Stomach (tissue), 9 donors: ENCODE data around the gene FAM217B. TPM values are rescaled to one million over a fixed set of nuclear protein-coding genes. Genes with fewer than 3 reads are reported as not detected.

Experiments used
- DNase-seq, 2 donors: peaks; one replicate each; pipeline versions ENCODE4 v3.0.0 to v3.0.0-alpha.2; 2013 to 2019
- H3K27ac ChIP-seq, 5 donors: fragments of 200-600 bp in 4 of 5; sonication (generic) in 4 of 5; one replicate each; pipeline ENCODE4 v1.5.1; 2013 to 2019; ENCODE audit warnings: mild to moderate bottlenecking in 1 of 5, moderate library complexity in 1 of 5
- H3K27me3 ChIP-seq, 3 donors: fragments of 200-600 bp; sonication (generic); one replicate each; pipeline ENCODE4 v1.5.1; 2017 to 2019; ENCODE audit warnings: mixed run types in 1 of 3
- H3K36me3 ChIP-seq, 4 donors: fragments of 200-600 bp; sonication (generic); 1 replicate in 3 of 4; 2 replicates in 1 of 4; pipeline ENCODE4 v1.5.1; 2016 to 2019
- H3K4me1 ChIP-seq, 4 donors: fragments of 200-600 bp; sonication (generic); one replicate each; pipeline ENCODE4 v1.5.1; 2016 to 2019
- H3K4me3 ChIP-seq, 4 donors: fragments of 200-600 bp; sonication (generic) in 3 of 4; one replicate each; pipeline ENCODE4 v1.5.1; 2016 to 2019; ENCODE audit warnings: mild to moderate bottlenecking in 1 of 4
- H3K9me3 ChIP-seq, 4 donors: fragments of 200-600 bp; sonication (generic); one replicate each; pipeline ENCODE4 v1.5.1; 2016 to 2019
- EP300 ChIP-seq: sonication (generic); formaldehyde crosslinking; IDR thresholded peaks from one replicate; pipeline ENCODE4 v1.6.1; 2017; ENCODE audit warnings: antibody characterized with exemption
- POLR2A ChIP-seq, 4 donors: fragments of 450-650 bp; IDR thresholded peaks; one replicate each; pipeline ENCODE4 v1.6.1; 2016; ENCODE audit warnings: antibody characterized with exemption in 4 of 4, control low read depth in 2 of 4, mild to moderate bottlenecking in 1 of 4, moderate library complexity in 1 of 4
- POLR2AphosphoS5 ChIP-seq, 3 donors: sonication (generic); formaldehyde crosslinking; IDR thresholded peaks; one replicate each; pipeline ENCODE4 v1.6.1; 2016; ENCODE audit warnings: antibody characterized with exemption in 3 of 3
- WGBS, 5 donors: extraction: QIAGEN DNeasy Blood & Tissue Kit in 3 of 5; methylation state at CpG; one replicate each; pipeline versions ENCODE4 v1.1.5 to v1.1.7; 2013 to 2018; 5-methylcytosine and 5-hydroxymethylcytosine counted together
- intact Hi-C: fragments of 100-400 bp; cut with DNase I; formaldehyde crosslinking; loops from one replicate; pipeline ENCODE4 v1.15.1; 2023; ENCODE audit warnings: low total_unique reads
- polyA plus RNA-seq, 3 donors: library from polyadenylated mRNA; stranded (reverse); fragments of 200-250 nt; gene quantifications; one replicate each; pipeline ENCODE4 v1.2.3, GENCODE V29; 2013
- total RNA-seq, 5 donors: library from RNA; depleted of rRNA; stranded (reverse); fragments of >200 nt; gene quantifications; one replicate each; pipeline versions ENCODE4 v1.1.0 to v1.2.3, GENCODE V29; 2014 to 2016
- TF ChIP-seq, protein P1 (sequence below), 7 experiments: fragments of 450-650 bp in 4 of 7; fragments of 200-600 bp in 3 of 7; sonication (generic) in 3 of 7; IDR thresholded peaks; one replicate each; pipeline ENCODE4 v1.5.1; 2016 to 2019; ENCODE audit warnings: antibody characterized with exemption in 7 of 7, control low read depth in 2 of 7, mild to moderate bottlenecking in 1 of 7
- donor health status: healthy with polysubstance abuse.
- donor health status: Bipolar disorder and iron deficiency.
- donor health status: healthy.

The FAM217B gene
- total and polyA plus RNA-seq, 8 donors, result 1.6 to 17.9 (median 2.9) TPM

DNA sequence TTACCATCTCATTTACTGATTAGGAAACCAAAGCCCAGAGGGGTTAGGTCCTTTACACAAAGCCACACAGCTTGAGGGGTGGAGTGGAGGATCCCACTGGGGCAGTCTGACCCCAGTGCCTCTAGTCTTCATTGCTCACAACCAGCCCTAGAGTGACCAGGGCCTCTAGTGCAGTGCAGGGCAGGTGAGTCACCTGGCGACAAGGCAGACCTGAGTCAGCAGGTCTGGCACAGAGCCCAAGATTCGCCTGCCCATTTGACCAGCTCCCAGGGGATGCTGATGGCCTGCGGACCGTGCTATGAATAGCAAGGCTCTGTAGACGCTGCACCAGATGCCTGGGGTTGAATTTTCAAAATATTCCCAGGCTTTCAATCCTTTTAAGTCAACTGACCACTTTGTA, 48.0 kb downstream of the FAM217B start:
- TF ChIP-seq POLR2AphosphoS5 (IDR thresholded peaks at IDR 0.05), result peak in 1 of 3 donors; percentile 56
- TF ChIP-seq POLR2A (IDR thresholded peaks at IDR 0.05), result no peak
- TF ChIP-seq EP300, result no peak
- no peaks in the 10 kb centered on the region for H3K36me3 ChIP-seq
- no peak overlapping the region for H3K4me3 ChIP-seq
- DNase-seq, result peak; percentile 62 to 87
- intact Hi-C loops, result no loop called here
- no peaks in the 10 kb centered on the region for H3K9me3 ChIP-seq
- 37 to 57% (median 41%) methylated on average over 5 of the region's 5 CpGs for WGBS, 5 donors
- H3K27me3 ChIP-seq, result no peaks in the 10 kb centered on the region
- H3K27ac ChIP-seq, result no peak overlapping the region
- peaks cover 0 to 9% (median 2%) of the 10 kb centered on the region in 4 donors for H3K4me1 ChIP-seq

DNA sequence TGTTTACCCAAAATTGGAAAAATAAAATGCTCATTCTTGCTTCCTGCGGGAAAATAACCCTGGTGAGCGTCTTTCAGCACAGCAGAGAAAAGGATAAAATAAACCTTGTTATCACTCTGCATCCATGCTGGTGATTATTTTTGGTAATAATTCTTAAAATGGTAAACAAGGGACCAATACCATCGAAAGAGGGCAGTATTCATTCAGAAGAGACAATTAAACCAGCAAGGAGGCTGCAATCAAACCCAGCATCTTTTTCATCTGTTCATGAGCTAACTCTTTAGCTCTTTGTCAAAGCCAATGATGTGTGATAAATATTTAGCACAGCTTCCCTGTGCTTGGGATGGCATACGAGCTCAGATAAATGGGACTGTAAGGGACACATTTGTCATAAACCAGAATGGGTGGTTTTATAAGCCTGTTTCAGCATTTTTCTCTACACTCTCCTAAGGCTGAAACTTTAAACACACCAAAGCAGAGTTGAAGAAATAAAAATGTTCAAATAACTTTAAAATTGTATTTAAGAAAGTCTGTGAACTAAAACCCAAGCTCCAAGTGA, 52.4 kb downstream of the FAM217B start:
- Histone ChIP-seq H3K36me3 (no peaks in the 10 kb centered on the region), H3K4me1 (peaks cover 6 to 32% (median 16%) of the 10 kb centered on the region in 4 donors), H3K4me3 (no peak overlapping the region), H3K27ac (no peak overlapping the region), H3K27me3 (peaks cover 0 to 7% (median 0%) of the 10 kb centered on the region in 3 donors), H3K9me3 (no peaks in the 10 kb centered on the region)
- no peak for DNase-seq
- TF ChIP-seq POLR2A (IDR thresholded peaks at IDR 0.05) (no peak), POLR2AphosphoS5 (IDR thresholded peaks at IDR 0.05) (no peak), EP300 (no peak)
- TF ChIP-seq, protein P1, sequence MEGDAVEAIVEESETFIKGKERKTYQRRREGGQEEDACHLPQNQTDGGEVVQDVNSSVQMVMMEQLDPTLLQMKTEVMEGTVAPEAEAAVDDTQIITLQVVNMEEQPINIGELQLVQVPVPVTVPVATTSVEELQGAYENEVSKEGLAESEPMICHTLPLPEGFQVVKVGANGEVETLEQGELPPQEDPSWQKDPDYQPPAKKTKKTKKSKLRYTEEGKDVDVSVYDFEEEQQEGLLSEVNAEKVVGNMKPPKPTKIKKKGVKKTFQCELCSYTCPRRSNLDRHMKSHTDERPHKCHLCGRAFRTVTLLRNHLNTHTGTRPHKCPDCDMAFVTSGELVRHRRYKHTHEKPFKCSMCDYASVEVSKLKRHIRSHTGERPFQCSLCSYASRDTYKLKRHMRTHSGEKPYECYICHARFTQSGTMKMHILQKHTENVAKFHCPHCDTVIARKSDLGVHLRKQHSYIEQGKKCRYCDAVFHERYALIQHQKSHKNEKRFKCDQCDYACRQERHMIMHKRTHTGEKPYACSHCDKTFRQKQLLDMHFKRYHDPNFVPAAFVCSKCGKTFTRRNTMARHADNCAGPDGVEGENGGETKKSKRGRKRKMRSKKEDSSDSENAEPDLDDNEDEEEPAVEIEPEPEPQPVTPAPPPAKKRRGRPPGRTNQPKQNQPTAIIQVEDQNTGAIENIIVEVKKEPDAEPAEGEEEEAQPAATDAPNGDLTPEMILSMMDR (IDR thresholded peaks at IDR 0.05), result no peak
- WGBS, 5 donors, result 51 to 69% (median 58%) methylated on average over 4 of the region's 4 CpGs
- intact Hi-C loops, result no loop called here

DNA sequence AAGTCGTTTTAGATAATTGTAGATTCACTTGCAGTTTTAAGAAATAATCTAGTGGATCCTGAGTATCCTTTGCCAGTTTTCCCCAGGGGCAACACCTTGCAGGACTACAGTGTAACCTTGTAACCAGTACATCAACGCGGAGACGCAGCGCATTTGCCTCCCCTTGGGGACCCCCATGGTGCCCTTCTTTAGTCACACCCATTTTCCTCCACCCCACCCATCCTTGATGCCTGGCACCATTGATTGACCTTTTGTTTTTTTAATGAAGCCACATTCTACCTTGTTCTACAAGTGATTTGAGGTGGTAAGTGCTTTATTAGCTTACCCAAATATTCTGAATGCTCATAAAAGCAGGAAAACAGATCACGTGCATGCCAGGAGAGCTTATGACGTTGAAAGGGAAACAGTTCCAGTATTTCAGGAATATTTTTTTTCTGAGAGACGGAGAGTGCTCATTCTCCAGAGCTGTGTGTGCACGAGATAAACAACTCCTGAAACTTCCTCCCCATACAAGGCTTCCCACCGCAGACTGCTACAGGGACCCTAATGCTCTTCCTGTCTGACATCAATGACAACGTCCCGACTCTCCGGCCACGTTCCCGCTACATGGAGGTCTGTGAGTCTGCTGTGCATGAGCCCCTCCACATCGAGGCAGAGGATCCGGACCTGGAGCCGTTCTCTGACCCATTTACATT, 53.7 kb downstream of the FAM217B start:
- 35 to 48% (median 46%) methylated on average over 18 of the region's 18 CpGs for WGBS, 5 donors
- H3K9me3 ChIP-seq, result no peaks in the 10 kb centered on the region
- no peak for TF ChIP-seq POLR2AphosphoS5 (IDR thresholded peaks at IDR 0.05)
- TF ChIP-seq POLR2A (IDR thresholded peaks at IDR 0.05), result no peak
- no peak overlapping the region for H3K4me3 ChIP-seq
- peak overlapping the region in 1 of 5 donors; percentile 3 for H3K27ac ChIP-seq
- intact Hi-C loops, result no loop called here
- H3K36me3 ChIP-seq, result no peaks in the 10 kb centered on the region
- DNase-seq, result peak in 1 of 2 donors; percentile 40
- H3K4me1 ChIP-seq, result peaks cover 6 to 24% (median 13%) of the 10 kb centered on the region in 4 donors
- H3K27me3 ChIP-seq, result peaks cover 0 to 7% (median 0%) of the 10 kb centered on the region in 3 donors

- Histone ChIP-seq H3K4me3 (no peak overlapping the region), H3K27ac (peak overlapping the region in 1 of 5 donors; percentile 3), H3K27me3 (peaks cover 0 to 7% (median 0%) of the 10 kb centered on the region in 3 donors), H3K36me3 (peaks cover 0 to 3% (median 0%) of the 10 kb centered on the region in 4 donors), H3K9me3 (no peaks in the 10 kb centered on the region), H3K4me1 (peaks cover 6 to 24% (median 13%) of the 10 kb centered on the region in 4 donors)
- WGBS, 5 donors, result 23 to 48% (median 28%) methylated on average over 4 to 5 of the region's 5 CpGs
- DNase-seq, result peak; percentile 48 to 77
- intact Hi-C loops, result no loop called here
- TF ChIP-seq EP300 (no peak), POLR2A (IDR thresholded peaks at IDR 0.05) (no peak), POLR2AphosphoS5 (IDR thresholded peaks at IDR 0.05) (no peak)
- TF ChIP-seq, protein P1 (IDR thresholded peaks at IDR 0.05), result no peak
These were observed 54.5 kb downstream of the FAM217B start for GRCh38 chr20:59994697-59995122.

GRCh38 chr20:59996108-59996507, 55.9 kb downstream of the FAM217B start:
- peak in 1 of 2 donors; percentile 81 for DNase-seq
- intact Hi-C loops, result no loop called here
- Histone ChIP-seq H3K27me3 (peaks cover 0 to 7% (median 0%) of the 10 kb centered on the region in 3 donors), H3K9me3 (no peaks in the 10 kb centered on the region), H3K4me1 (peaks cover 6 to 24% (median 13%) of the 10 kb centered on the region in 4 donors), H3K36me3 (peaks cover 0 to 5% (median 0%) of the 10 kb centered on the region in 4 donors), H3K4me3 (no peak overlapping the region), H3K27ac (no peak overlapping the region)
- 34 to 72% (median 50%) methylated on average over 1 of the region's 1 CpG for WGBS, 5 donors
- TF ChIP-seq EP300, result no peak
- TF ChIP-seq, protein P1 (IDR thresholded peaks at IDR 0.05), result no peak
- TF ChIP-seq POLR2AphosphoS5 (IDR thresholded peaks at IDR 0.05), result no peak
- no peak for TF ChIP-seq POLR2A (IDR thresholded peaks at IDR 0.05)
